Putamen (tissue), 1 donor: ENCODE measurements around the gene MRPL54.

ENCODE experiments used
- DNase-seq: peaks from one replicate; pipeline ENCODE4 v3.0.0-alpha.2; 2016; ENCODE audit warnings: low spot score

Gene MRPL54

GRCh38 chr19:3762501-3763459 is at the start of gene MRPL54:
MRPL54 (plus strand) TSS chr19:3762682; CDS start chr19:3762701, 19 bp downstream.
- DNase-seq: peak; percentile 99

- no peak for DNase-seq
Observed at GRCh38 chr19:3716147-3716668, 46.3 kb upstream of the MRPL54 start.

- no peak for DNase-seq
Observed at GRCh38 chr19:3719868-3720267, 42.6 kb upstream of the MRPL54 start.

GRCh38 chr19:3720349-3720917 is 42.0 kb upstream of the MRPL54 start:
- DNase-seq: no peak

- DNase-seq: no peak
Observed at GRCh38 chr19:3721131-3721886, 41.2 kb upstream of the MRPL54 start.

- no peak for DNase-seq
Observed at GRCh38 chr19:3721887-3722442, 40.5 kb upstream of the MRPL54 start.

GRCh38 chr19:3722443-3723109 is 39.9 kb upstream of the MRPL54 start:
- no peak for DNase-seq

- no peak for DNase-seq
Observed at GRCh38 chr19:3723110-3723488, 39.4 kb upstream of the MRPL54 start.

GRCh38 chr19:3723883-3724282 is 38.6 kb upstream of the MRPL54 start:
- no peak for DNase-seq

- no peak for DNase-seq
Observed at GRCh38 chr19:3725121-3725520, 37.4 kb upstream of the MRPL54 start.

- no peak for DNase-seq
Observed at GRCh38 chr19:3725640-3726310, 36.7 kb upstream of the MRPL54 start.

GRCh38 chr19:3730457-3730958 is 32.0 kb upstream of the MRPL54 start:
- no peak for DNase-seq

GRCh38 chr19:3732108-3732507 is 30.4 kb upstream of the MRPL54 start:
- no peak for DNase-seq

GRCh38 chr19:3733549-3734309 is 28.8 kb upstream of the MRPL54 start:
- no peak for DNase-seq

- no peak for DNase-seq
Observed at GRCh38 chr19:3734310-3734600, 28.2 kb upstream of the MRPL54 start.

GRCh38 chr19:3736106-3736724 is 26.3 kb upstream of the MRPL54 start:
- DNase-seq: no peak

- no peak for DNase-seq
Observed at GRCh38 chr19:3737487-3738205, 24.8 kb upstream of the MRPL54 start.

- no peak for DNase-seq
Observed at GRCh38 chr19:3738477-3739220, 23.8 kb upstream of the MRPL54 start.
